IMR-90 (cell line): ENCODE results near the gene LATS1. TPM values are rescaled to one million over a fixed set of nuclear protein-coding genes. Genes with fewer than 3 reads are reported as not detected.
"Not testable (repeated sequence)": the region's sequence is repeated elsewhere in the genome, so short reads cannot be mapped to it uniquely, and the experiment has no call there.

Experiments used
- ATAC-seq: fragments of 200-7000 bp; cut with Tn5 transposase; 2 replicates; pipeline ENCODE4 v1.9.1; 2020; ENCODE audit warnings: low read depth, mild to moderate bottlenecking, moderate library complexity
- BruUV-seq: library from RNA; stranded (reverse); fragments of 400-500 nt; replicated peaks from 2 replicates; lab custom pipeline; 2021; lab: Mats Ljungman, UMichigan
- CTCF ChIA-PET: fragments of 300-600 bp; formaldehyde crosslinking; extraction: SDS; loops from one replicate; lab custom pipeline; 2021; ENCODE audit warnings: antibody characterized with exemption; lab: Yijun Ruan, JAX
- POLR2A ChIA-PET: fragments of 300-600 bp; sonication (Branson Sonifier 250); formaldehyde crosslinking; loops from one replicate; lab custom pipeline; 2022; ENCODE audit warnings: antibody characterized with exemption; ENCODE audit not compliant: unreplicated experiment; lab: Charles Lee
- DNase-seq: peaks from one replicate; pipeline ENCODE4 v3.0.0; 2013
- H2AFZ ChIP-seq: replicated peaks from 2 replicates; pipeline ENCODE3; 2013; ENCODE audit warnings: low read length, mild to moderate bottlenecking; ENCODE audit not compliant: poor library complexity
- H2AK5ac ChIP-seq: 2 replicates; pipeline ENCODE4 v1.6.1; 2013; ENCODE audit warnings: low read depth, low read length, inconsistent platforms
- H2AK9ac ChIP-seq: replicated peaks from 2 replicates; pipeline ENCODE3; 2013; ENCODE audit warnings: mild to moderate bottlenecking, low read depth, low read length, moderate library complexity; ENCODE audit not compliant: poor library complexity
- H2BK120ac ChIP-seq: 2 replicates; pipeline ENCODE4 v1.6.1; 2013; ENCODE audit warnings: low read depth, low read length, inconsistent platforms
- H2BK15ac ChIP-seq: 3 replicates; pipeline ENCODE4 v1.6.1; 2013; ENCODE audit warnings: low read depth, low read length, inconsistent platforms
- H2BK20ac ChIP-seq: 2 replicates; pipeline ENCODE4 v1.6.1; 2013; ENCODE audit warnings: low read depth, mild to moderate bottlenecking, inconsistent platforms, low read length, moderate library complexity
- H2BK5ac ChIP-seq: 2 replicates; pipeline ENCODE4 v1.6.1; 2013; ENCODE audit warnings: mild to moderate bottlenecking, low read depth, low read length, inconsistent platforms; ENCODE audit not compliant: poor library complexity, severe bottlenecking
- H3K14ac ChIP-seq: replicated peaks from 2 replicates; pipeline ENCODE4 v1.6.1; 2013; ENCODE audit warnings: low read depth, low read length, inconsistent platforms
- H3K18ac ChIP-seq: 2 replicates; pipeline ENCODE4 v1.6.1; 2013; ENCODE audit warnings: low read depth, low read length, control low read depth
- H3K23ac ChIP-seq: 2 replicates; pipeline ENCODE4 v1.6.1; 2013; ENCODE audit warnings: low read depth, low read length, inconsistent platforms
- H3K27ac ChIP-seq: 2 replicates; pipeline ENCODE4 v1.5.1; 2013; ENCODE audit warnings: mild to moderate bottlenecking, control low read depth, low read length; ENCODE audit not compliant: insufficient read depth
- H3K27me3 ChIP-seq: 2 replicates; pipeline ENCODE4 v1.6.1; 2013; ENCODE audit warnings: low read length; ENCODE audit not compliant: control insufficient read depth, insufficient read depth
- H3K36me3 ChIP-seq: 2 replicates; pipeline ENCODE4 v1.6.1; 2013; ENCODE audit warnings: low read length, mixed read lengths; ENCODE audit not compliant: control insufficient read depth, insufficient read depth
- H3K4ac ChIP-seq: 2 replicates; pipeline ENCODE4 v1.6.1; 2013; ENCODE audit warnings: low read depth, low read length, inconsistent platforms
- H3K4me1 ChIP-seq: 2 replicates; pipeline ENCODE4 v1.6.1; 2013; ENCODE audit warnings: low read length, mixed read lengths; ENCODE audit not compliant: control insufficient read depth, insufficient read depth
- H3K4me2 ChIP-seq: 2 replicates; pipeline ENCODE4 v1.6.1; 2013; ENCODE audit warnings: low read depth, mild to moderate bottlenecking, control low read depth, low read length, moderate library complexity
- H3K4me3 ChIP-seq: 2 replicates; pipeline ENCODE4 v1.5.1; 2013; ENCODE audit warnings: low read depth, mild to moderate bottlenecking, control low read depth, low read length, moderate library complexity; ENCODE audit not compliant: insufficient read depth
- H3K56ac ChIP-seq: 2 replicates; pipeline ENCODE4 v1.6.1; 2013; ENCODE audit warnings: low read length, inconsistent platforms; ENCODE audit not compliant: insufficient read depth; ENCODE audit errors: extremely low read depth
- H3K79me1 ChIP-seq, 2 experiments: 2 replicates each; pipeline ENCODE4 v1.6.1; 2013; ENCODE audit warnings: low read length in 2 of 2, inconsistent platforms in 1 of 2, low read depth in 1 of 2
- H3K9ac ChIP-seq: 2 replicates; pipeline ENCODE4 v1.6.1; 2013; ENCODE audit warnings: low read depth, low read length, control low read depth
- H3K9me1 ChIP-seq: 2 replicates; pipeline ENCODE4 v1.6.1; 2013; ENCODE audit warnings: low read length, inconsistent platforms; ENCODE audit not compliant: insufficient read depth
- H3K9me3 ChIP-seq: 2 replicates; pipeline ENCODE4 v1.6.1; 2013; ENCODE audit warnings: low read length; ENCODE audit not compliant: control insufficient read depth, insufficient read depth
- H4K20me1 ChIP-seq: 2 replicates; pipeline ENCODE4 v1.6.1; 2013; ENCODE audit warnings: low read length, inconsistent platforms; ENCODE audit not compliant: insufficient read depth
- H4K5ac ChIP-seq: 2 replicates; pipeline ENCODE4 v1.6.1; 2013; ENCODE audit warnings: mild to moderate bottlenecking, low read depth, low read length, control low read depth
- H4K8ac ChIP-seq, 2 experiments: 2 replicates each; pipeline ENCODE4 v1.6.1; 2013; ENCODE audit warnings: low read depth in 2 of 2, low read length in 2 of 2, control low read depth in 1 of 2, inconsistent platforms in 1 of 2
- H4K91ac ChIP-seq: 2 replicates; pipeline ENCODE4 v1.6.1; 2013; ENCODE audit warnings: low read depth, low read length, inconsistent platforms; ENCODE audit not compliant: insufficient read depth
- WGBS, 2 experiments: methylation state at CpG; one replicate each; pipeline versions ENCODE4 v1.1.5 to v1.1.7; 2013; ENCODE audit warnings: missing lambda C conversion rate in 2 of 2; ENCODE audit not compliant: insufficient read length in 1 of 2; ENCODE audit errors: extremely low coverage in 2 of 2; 5-methylcytosine and 5-hydroxymethylcytosine counted together
- dilution Hi-C: fragments of 300-500 bp; cut with HindIII; formaldehyde crosslinking; loops from one replicate; pipeline ENCODE4 v1.14.3; 2018; ENCODE audit warnings: low sequenced_read_pairs; ENCODE audit not compliant: unreplicated experiment
- in situ Hi-C: fragments of 300-500 bp; cut with MboI; formaldehyde crosslinking; loops from 3 replicates; pipeline ENCODE4 v1.14.3; 2019; ENCODE audit warnings: low sequenced_read_pairs, inconsistent platforms, mixed read lengths
- intact Hi-C: fragments of 100-400 bp; cut with micrococcal nuclease; formaldehyde crosslinking; loops from 2 replicates; pipeline ENCODE4 v1.10.0; 2022
- polyA plus RNA-seq, 3 experiments: library from polyadenylated mRNA; depleted of rRNA; stranded (reverse); fragments of >200 nt; gene quantifications; 2 replicates each; pipeline ENCODE4 v1.2.3, GENCODE V29; 2012; ENCODE audit warnings: low replicate concordance in 1 of 3
- total RNA-seq: library from RNA; depleted of rRNA; stranded (reverse); fragments of >200 nt; gene quantifications from 2 replicates; pipeline ENCODE4 v1.2.3, GENCODE V29; 2012

Gene LATS1
- total and polyA plus RNA-seq, 2 of the 4 experiments (the other 2 are of a cell fraction) = 7.9 to 20.1 TPM

DNA sequence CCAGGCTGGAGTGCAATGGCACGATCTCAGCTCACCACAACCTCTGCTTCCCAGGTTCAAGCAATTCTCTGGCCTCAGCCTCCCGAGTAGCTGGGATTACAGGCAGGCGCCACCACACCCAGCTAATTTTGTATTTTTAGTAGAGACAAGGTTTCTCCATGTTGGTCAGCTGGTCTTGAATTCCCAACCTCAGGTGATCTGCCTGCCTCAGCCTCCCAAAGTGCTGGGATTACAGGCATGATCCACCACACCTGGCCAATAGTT is 35.4 kb upstream of the LATS1 start:
- intact Hi-C loops, POLR2A ChIA-PET: not testable (repeated sequence)

More for the DNA sequence above, 35.4 kb upstream of the LATS1 start:
- H3K9me3 ChIP-seq, H3K56ac ChIP-seq, dilution Hi-C loops, H3K14ac ChIP-seq, H3K27me3 ChIP-seq, H3K4ac ChIP-seq, H4K91ac ChIP-seq, H4K8ac ChIP-seq, H2AK5ac ChIP-seq, H2AK9ac ChIP-seq, H2BK15ac ChIP-seq, H3K9ac ChIP-seq, H3K4me3 ChIP-seq, H4K5ac ChIP-seq, H3K36me3 ChIP-seq, H2AFZ ChIP-seq, ATAC-seq, H3K23ac ChIP-seq, H3K9me1 ChIP-seq, in situ Hi-C loops, BruUV-seq, H3K4me2 ChIP-seq, H3K18ac ChIP-seq, DNase-seq, H3K4me1 ChIP-seq, H2BK5ac ChIP-seq, H3K27ac ChIP-seq, H2BK20ac ChIP-seq, H2BK120ac ChIP-seq: not testable (repeated sequence)
- peaks cover 34% of the 10 kb centered on the region for H4K20me1 ChIP-seq
- WGBS, 2 experiments = no CpG with 5 or more reads among the region's 3 CpGs
- peaks cover 24 to 53% of the 10 kb centered on the region in 2 experiments for H3K79me1 ChIP-seq
- CTCF ChIA-PET = interaction anchor here (0.6 kb wide), 3 partner anchors 30 to 912 kb away, joined by 3 to 6 read pairs (median 3); no protein-coding TSS in a partner anchor
